Measurements from ENCODE around the gene SLC39A7.

Gene SLC39A7

DNA sequence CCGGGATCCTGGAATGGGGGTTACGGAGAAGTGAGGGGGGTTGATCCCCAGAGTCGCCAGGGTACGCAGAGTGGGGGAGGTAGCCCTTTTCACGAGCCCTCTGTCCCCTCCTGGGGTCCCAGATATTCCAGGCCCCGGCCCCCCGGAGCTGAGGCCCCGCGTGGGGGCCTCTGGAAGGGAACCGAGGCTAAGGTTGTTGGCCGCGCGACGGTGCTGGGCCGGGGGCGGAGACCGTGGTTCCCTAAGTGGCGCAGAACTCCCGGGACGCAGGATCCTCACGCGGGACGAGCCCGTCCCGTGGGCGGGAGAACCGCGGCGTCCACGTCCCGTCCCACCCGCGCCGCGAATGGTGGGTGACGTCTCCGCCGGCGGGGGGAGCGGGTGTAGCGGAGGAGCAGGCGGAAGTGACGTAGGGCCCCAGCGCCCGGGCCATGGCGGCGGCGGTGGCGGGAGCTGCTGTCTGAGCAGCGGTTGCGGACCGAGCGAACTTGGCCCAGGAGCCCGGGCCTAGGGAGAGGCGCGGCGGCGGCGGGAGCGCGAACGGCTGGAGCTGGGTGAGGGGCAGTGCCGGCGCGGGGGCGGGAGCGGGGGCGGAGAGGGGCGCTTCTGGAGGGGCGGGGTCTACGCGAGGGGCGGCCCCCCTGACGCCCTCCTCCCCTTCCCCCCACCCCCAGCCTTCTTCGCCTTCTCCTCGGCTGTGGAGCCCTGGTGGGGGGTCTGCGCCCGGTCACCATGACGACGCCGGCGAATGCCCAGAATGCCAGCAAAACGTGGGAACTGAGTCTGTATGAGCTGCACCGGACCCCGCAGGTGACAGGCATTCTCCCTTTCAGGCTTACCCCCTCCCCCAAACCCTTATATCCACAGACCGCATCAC, 7.7 kb downstream of the SLC39A7 start, which contains the start of gene RING1:
TSS of gene RING1 (plus strand) at position 410 of the 877 bp plus-strand sequence. CDS start at position 733, 323 bp downstream.
- DNase-seq (ENCODE audit: extremely low read depth, low read depth): peak; percentile 52
- TF ChIP-seq, protein P1, sequence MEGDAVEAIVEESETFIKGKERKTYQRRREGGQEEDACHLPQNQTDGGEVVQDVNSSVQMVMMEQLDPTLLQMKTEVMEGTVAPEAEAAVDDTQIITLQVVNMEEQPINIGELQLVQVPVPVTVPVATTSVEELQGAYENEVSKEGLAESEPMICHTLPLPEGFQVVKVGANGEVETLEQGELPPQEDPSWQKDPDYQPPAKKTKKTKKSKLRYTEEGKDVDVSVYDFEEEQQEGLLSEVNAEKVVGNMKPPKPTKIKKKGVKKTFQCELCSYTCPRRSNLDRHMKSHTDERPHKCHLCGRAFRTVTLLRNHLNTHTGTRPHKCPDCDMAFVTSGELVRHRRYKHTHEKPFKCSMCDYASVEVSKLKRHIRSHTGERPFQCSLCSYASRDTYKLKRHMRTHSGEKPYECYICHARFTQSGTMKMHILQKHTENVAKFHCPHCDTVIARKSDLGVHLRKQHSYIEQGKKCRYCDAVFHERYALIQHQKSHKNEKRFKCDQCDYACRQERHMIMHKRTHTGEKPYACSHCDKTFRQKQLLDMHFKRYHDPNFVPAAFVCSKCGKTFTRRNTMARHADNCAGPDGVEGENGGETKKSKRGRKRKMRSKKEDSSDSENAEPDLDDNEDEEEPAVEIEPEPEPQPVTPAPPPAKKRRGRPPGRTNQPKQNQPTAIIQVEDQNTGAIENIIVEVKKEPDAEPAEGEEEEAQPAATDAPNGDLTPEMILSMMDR (IDR thresholded peaks at IDR 0.05; ENCODE audit: low read depth, low read length): no peak

DNA sequence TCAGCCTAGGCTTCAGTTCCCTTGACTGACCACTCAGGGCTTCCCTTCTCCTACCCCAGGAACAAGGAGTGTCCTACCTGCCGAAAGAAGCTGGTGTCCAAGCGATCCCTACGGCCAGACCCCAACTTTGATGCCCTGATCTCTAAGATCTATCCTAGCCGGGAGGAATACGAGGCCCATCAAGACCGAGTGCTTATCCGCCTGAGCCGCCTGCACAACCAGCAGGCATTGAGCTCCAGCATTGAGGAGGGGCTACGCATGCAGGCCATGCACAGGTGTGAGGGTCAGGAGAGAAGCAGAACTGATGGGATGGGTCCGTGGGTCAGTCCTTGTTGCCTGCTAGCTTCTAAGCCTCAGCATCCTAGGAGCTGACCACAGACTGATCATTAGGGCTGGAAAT, 9.2 kb downstream of the SLC39A7 start:
- TF ChIP-seq, protein P1 (IDR thresholded peaks at IDR 0.05; ENCODE audit: low read depth, low read length): no peak
- no peak for DNase-seq (ENCODE audit: extremely low read depth, low read depth)

DNA sequence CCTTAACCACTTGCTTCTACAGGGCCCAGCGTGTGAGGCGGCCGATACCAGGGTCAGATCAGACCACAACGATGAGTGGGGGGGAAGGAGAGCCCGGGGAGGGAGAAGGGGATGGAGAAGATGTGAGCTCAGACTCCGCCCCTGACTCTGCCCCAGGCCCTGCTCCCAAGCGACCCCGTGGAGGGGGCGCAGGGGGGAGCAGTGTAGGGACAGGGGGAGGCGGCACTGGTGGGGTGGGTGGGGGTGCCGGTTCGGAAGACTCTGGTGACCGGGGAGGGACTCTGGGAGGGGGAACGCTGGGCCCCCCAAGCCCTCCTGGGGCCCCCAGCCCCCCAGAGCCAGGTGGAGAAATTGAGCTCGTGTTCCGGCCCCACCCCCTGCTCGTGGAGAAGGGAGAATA, 10.5 kb downstream of the SLC39A7 start:
- no peak for DNase-seq (ENCODE audit: extremely low read depth, low read depth)
- TF ChIP-seq, protein P1 (IDR thresholded peaks at IDR 0.05; ENCODE audit: low read depth, low read length): no peak

DNA sequence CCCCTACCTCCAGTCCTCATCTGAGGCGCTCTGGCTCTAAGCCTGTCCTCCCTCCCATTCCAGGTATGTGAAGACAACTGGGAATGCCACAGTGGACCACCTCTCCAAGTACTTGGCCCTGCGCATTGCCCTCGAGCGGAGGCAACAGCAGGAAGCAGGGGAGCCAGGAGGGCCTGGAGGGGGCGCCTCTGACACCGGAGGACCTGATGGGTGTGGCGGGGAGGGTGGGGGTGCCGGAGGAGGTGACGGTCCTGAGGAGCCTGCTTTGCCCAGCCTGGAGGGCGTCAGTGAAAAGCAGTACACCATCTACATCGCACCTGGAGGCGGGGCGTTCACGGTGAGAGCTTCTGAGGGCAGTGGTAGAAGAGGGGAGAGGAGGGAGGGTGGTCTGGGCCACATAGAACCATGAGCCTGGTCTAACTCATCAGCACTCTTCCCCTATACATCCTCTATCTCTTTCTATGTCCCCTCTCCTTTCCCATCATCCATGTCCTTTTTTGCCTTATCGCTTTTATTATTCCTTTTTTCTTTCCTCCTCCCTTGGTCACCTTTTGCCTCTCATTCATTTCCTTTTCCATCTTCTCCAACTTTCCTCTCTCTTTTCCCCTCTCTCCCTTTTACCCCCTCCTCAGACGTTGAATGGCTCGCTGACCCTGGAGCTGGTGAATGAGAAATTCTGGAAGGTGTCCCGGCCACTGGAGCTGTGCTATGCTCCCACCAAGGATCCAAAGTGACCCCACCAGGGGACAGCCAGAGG, 11.2 kb downstream of the SLC39A7 start:
- DNase-seq (ENCODE audit: extremely low read depth, low read depth): no peak

DNA sequence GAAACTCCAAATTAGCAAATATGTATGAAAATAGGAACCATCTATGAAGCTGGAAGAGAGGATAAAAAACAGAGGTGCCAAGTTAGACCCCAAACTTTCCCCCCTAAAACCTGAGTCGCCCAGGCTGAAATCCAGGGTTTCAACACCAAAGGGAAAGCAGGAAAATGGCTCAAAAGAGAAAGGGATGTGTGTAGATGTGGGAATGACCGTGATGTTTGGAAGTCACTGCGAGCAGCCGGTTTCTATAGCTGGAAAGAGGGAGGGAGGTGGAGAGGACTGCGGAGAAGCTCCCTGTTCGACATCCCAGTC, 12.1 kb downstream of the SLC39A7 start:
- TF ChIP-seq, protein P1 (IDR thresholded peaks at IDR 0.05; ENCODE audit: low read depth, low read length): no peak
- DNase-seq (ENCODE audit: extremely low read depth, low read depth): no peak

More for the DNA sequence above, 11.2 kb downstream of the SLC39A7 start:
- TF ChIP-seq, protein P1 (IDR thresholded peaks at IDR 0.05; ENCODE audit: low read depth, low read length): no peak

DNA sequence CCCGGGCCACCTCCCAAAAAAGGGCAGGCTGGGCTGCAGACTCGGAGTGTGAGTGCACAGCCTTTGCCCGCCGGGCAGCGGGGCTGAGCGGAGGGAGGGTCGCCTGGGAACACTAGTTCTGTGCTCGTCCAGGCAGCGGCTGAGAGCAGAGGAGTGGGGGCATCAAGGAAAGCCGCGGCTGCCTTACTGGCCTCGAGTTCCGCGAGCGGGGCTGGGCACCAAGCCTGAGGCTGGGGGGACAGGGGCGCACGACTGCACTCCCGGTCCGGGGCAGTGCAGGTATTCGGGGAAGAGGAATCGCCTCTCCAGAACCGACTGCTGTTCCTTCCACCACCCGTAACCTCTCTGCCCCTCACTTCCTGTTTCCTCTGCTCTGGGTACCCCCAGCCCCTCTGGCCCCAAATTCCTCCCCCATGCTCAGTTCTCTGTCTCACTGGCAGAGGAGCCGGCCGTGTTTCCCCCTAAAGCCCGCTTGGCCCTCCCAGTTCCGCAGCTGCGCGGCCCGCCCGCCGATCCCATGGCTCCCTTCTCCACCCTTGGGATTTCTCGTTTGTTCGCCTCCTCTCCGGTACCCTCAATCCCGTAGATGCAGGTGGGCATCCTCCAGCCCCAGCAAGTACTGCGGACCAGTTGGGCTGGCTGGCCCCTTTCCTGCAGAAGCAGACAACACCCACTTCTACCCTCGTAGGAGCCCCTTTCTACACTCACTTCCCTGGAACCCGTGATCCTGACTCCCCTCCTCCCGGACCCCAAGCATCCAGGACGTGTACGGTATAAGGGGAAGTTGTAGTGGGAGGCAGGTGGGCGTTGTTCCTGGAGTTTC, 12.7 kb downstream of the SLC39A7 start:
- TF ChIP-seq, protein P1 (IDR thresholded peaks at IDR 0.05; ENCODE audit: low read depth, low read length): no peak
- no peak for DNase-seq (ENCODE audit: extremely low read depth, low read depth)
